CD4-positive, alpha-beta T cell (primary cell): Measurements from ENCODE around the gene FEN1. TPM values are rescaled to one million over a fixed set of nuclear protein-coding genes. Genes with fewer than 3 reads are reported as not detected.

Experiments used
- ATAC-seq: fragments of 200-7000 bp; cut with Tn5 transposase; one replicate; pipeline ENCODE4 v1.10.0; 2022; ENCODE audit warnings: mild to moderate bottlenecking; ENCODE audit not compliant: poor library complexity
- CTCF ChIA-PET: fragments of 350-600 bp; sonication (Branson Sonifier 250); formaldehyde crosslinking; loops from one replicate; lab custom pipeline; 2021; ENCODE audit warnings: antibody characterized with exemption, inconsistent platforms; lab: Charles Lee
- POLR2A ChIA-PET: fragments of 350-600 bp; sonication (Branson Sonifier 250); formaldehyde crosslinking; loops from one replicate; lab custom pipeline; 2021; ENCODE audit warnings: antibody characterized with exemption, inconsistent platforms; lab: Charles Lee
- DNase-seq, 14 experiments: peaks; one replicate each; pipeline ENCODE4 v3.0.0-alpha.2; 2013 to 2020; ENCODE audit warnings: mixed read lengths in 2 of 14
- H3K27ac ChIP-seq, 2 donors: one replicate each; pipeline versions ENCODE4 v1.5.1 to v1.7.0; 2013; ENCODE audit warnings: low read length in 2 of 2, low read depth in 1 of 2, mild to moderate bottlenecking in 1 of 2
- H3K27me3 ChIP-seq, 2 experiments: 1 replicate in 1 of 2; 2 replicates in 1 of 2; pipeline versions ENCODE4 v1.6.1 to v1.7.0; 2013; ENCODE audit warnings: low read length in 2 of 2, control low read depth in 1 of 2, mild to moderate bottlenecking in 1 of 2, moderate library complexity in 1 of 2; ENCODE audit not compliant: insufficient read depth in 2 of 2, control insufficient read depth in 1 of 2
- H3K36me3 ChIP-seq: one replicate; pipeline ENCODE4 v1.6.1; 2013; ENCODE audit warnings: low read length, control low read depth; ENCODE audit not compliant: insufficient read depth
- H3K4me1 ChIP-seq: one replicate; pipeline ENCODE4 v1.6.1; 2013; ENCODE audit warnings: low read length, control low read depth; ENCODE audit not compliant: insufficient read depth
- H3K4me3 ChIP-seq: one replicate; pipeline ENCODE4 v1.5.1; 2013; ENCODE audit warnings: mild to moderate bottlenecking, low read length, moderate library complexity
- H3K9me3 ChIP-seq, 2 experiments: 1 replicate in 1 of 2; 2 replicates in 1 of 2; pipeline versions ENCODE4 v1.6.1 to v1.7.0; 2013; ENCODE audit warnings: low read length in 2 of 2, mild to moderate bottlenecking in 2 of 2, control low read depth in 1 of 2, moderate library complexity in 1 of 2; ENCODE audit not compliant: control insufficient read depth in 1 of 2, insufficient read depth in 1 of 2
- H3K27ac Mint-ChIP-seq: one replicate; pipeline ENCODE4 v1.8.0; 2020; ENCODE audit warnings: mixed read lengths
- H3K27me3 Mint-ChIP-seq: one replicate; pipeline ENCODE4 v1.8.0; 2021; ENCODE audit warnings: mixed read lengths
- H3K36me3 Mint-ChIP-seq: one replicate; pipeline ENCODE4 v1.8.0; 2021; ENCODE audit warnings: low read depth, mixed read lengths
- H3K4me1 Mint-ChIP-seq: one replicate; pipeline ENCODE4 v1.8.0; 2021; ENCODE audit warnings: low read depth, mixed read lengths
- H3K4me3 Mint-ChIP-seq: one replicate; pipeline ENCODE4 v1.8.0; 2020; ENCODE audit warnings: mild to moderate bottlenecking, mixed read lengths
- H3K9me3 Mint-ChIP-seq: one replicate; pipeline ENCODE4 v1.8.0; 2020; ENCODE audit warnings: mixed read lengths
- CTCF ChIP-seq: fragments of 200-600 bp; IDR thresholded peaks from one replicate; pipeline ENCODE4 v1.8.0; 2022; ENCODE audit warnings: antibody characterized with exemption, mild to moderate bottlenecking
- intact Hi-C, 2 experiments: fragments of 100-400 bp; cut with DNase I in 1 of 2; cut with micrococcal nuclease in 1 of 2; formaldehyde crosslinking; loops; one replicate each; pipeline versions ENCODE4 v1.15.1 to v1.9.0; 2023 to 2025; cut with DNase I, micrococcal nuclease
- total RNA-seq, 174 experiments: library from RNA in 2 of 174; stranded (reverse) in 2 of 174; gene quantifications; one replicate each; pipeline ENCODE4 v1.2.3 and lab custom pipeline; 2021 to 2026

The FEN1 gene
- total RNA-seq, 2 experiments from 2014 or later: 7.5 to 9.1 TPM

DNA sequence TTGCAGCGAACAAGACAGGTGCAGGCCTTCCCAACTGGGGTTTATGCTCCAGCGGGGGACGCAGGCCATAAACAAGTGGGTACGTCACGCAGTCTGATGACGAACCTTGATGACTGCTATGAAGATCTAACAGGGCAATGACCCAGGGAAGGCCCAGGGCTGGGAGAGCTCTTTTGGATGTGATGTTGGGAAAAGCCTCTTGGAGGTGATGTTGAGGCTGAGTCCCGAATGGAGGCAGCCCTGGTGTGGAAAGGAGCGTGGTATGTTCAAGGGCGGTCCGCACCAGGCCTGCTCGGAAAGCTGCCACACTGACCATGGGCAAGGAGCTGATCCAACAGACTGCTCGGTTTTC is 41.2 kb downstream of the FEN1 start:
- H3K4me1 ChIP-seq: peaks cover 31% of the 10 kb centered on the region
- intact Hi-C loops: no loop called here

GRCh38 chr11:61834278-61835048 is 41.8 kb downstream of the FEN1 start:
- no peak overlapping the region for H3K4me3 ChIP-seq
- ChIA-PET POLR2A (interaction anchor here (0.5 to 0.7 kb wide), 2 partner anchors 43 to 237 kb away, joined by 3 read pairs; partner anchors contain the start of gene TMEM258), CTCF (no interaction called here)
- peak in 8 of 14 experiments; percentile 13 to 68 (median 52) for DNase-seq
- H3K27me3 ChIP-seq: peaks cover 8% of the 10 kb centered on the region in 2 experiments
- H3K27ac ChIP-seq: no peak overlapping the region
- H3K4me1 ChIP-seq: peaks cover 25% of the 10 kb centered on the region
- TF ChIP-seq CTCF: no peak
- H3K27ac Mint-ChIP-seq: peak overlapping the region; percentile 22
- no peak overlapping the region for H3K4me3 Mint-ChIP-seq
- no peaks in the 10 kb centered on the region for H3K9me3 Mint-ChIP-seq
- peak; percentile 76 for ATAC-seq
- H3K4me1 Mint-ChIP-seq: peaks cover 22% of the 10 kb centered on the region
- peaks cover 0 to 5% of the 10 kb centered on the region in 2 experiments for H3K9me3 ChIP-seq
- no peaks in the 10 kb centered on the region for H3K36me3 Mint-ChIP-seq
- intact Hi-C loops: no loop called here
- H3K36me3 ChIP-seq: no peaks in the 10 kb centered on the region
- peaks cover 41% of the 10 kb centered on the region for H3K27me3 Mint-ChIP-seq

More for the DNA sequence above, 41.2 kb downstream of the FEN1 start:
- CTCF ChIA-PET: no interaction called here
- DNase-seq (no peak), ATAC-seq (no peak)
- Mint-ChIP-seq H3K27ac (peak overlapping the region; percentile 22), H3K4me1 (peaks cover 22% of the 10 kb centered on the region), H3K36me3 (no peaks in the 10 kb centered on the region), H3K27me3 (peaks cover 45% of the 10 kb centered on the region), H3K4me3 (no peak overlapping the region), H3K9me3 (no peaks in the 10 kb centered on the region)
- H3K9me3 ChIP-seq: peaks cover 0 to 10% of the 10 kb centered on the region in 2 experiments
- TF ChIP-seq CTCF: no peak
- H3K27ac ChIP-seq: no peak overlapping the region
- H3K36me3 ChIP-seq: no peaks in the 10 kb centered on the region
- H3K4me3 ChIP-seq: no peak overlapping the region
- POLR2A ChIA-PET: interaction anchor here (0.5 to 0.7 kb wide), 3 partner anchors 36 to 238 kb away, joined by 3 read pairs; partner anchors contain the start of gene TMEM258
- H3K27me3 ChIP-seq: peaks cover 13% of the 10 kb centered on the region in 2 experiments

DNA sequence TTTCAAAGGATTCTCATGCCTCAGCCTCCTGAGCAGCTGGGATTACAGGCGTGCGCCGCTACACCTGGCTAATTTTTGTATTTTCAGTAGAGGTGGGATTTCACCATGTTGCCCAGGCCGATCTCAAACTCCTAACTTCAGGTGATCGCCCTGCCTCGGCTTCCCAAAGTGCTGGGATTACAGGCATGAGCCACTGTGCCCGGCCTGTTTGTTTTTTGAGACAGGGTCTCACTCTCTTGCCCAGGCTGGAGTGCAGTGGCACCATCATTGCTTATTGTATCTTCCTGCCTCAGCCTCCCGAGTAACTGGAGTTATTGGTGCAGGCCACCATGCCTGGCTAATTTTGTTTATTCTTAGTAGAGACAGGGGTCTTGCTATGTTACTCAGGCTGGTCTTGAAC is 43.5 kb downstream of the FEN1 start:
- no peak overlapping the region for H3K27ac ChIP-seq
- H3K4me1 ChIP-seq: peaks cover 24% of the 10 kb centered on the region
- no peak for ATAC-seq
- H3K27me3 Mint-ChIP-seq: peaks cover 24% of the 10 kb centered on the region
- CTCF ChIA-PET: no interaction called here
- H3K36me3 Mint-ChIP-seq: no peaks in the 10 kb centered on the region
- intact Hi-C loops: no loop called here
- H3K9me3 ChIP-seq: peaks cover 0 to 4% of the 10 kb centered on the region in 2 experiments
- DNase-seq: no peak
- no peak overlapping the region for H3K4me3 Mint-ChIP-seq
- no peak for TF ChIP-seq CTCF
- peaks cover 22% of the 10 kb centered on the region for H3K4me1 Mint-ChIP-seq
- no peaks in the 10 kb centered on the region for H3K36me3 ChIP-seq
- H3K4me3 ChIP-seq: no peak overlapping the region
- no peak overlapping the region for H3K27ac Mint-ChIP-seq
- H3K9me3 Mint-ChIP-seq: no peaks in the 10 kb centered on the region
- peaks cover under 1 to 2% of the 10 kb centered on the region in 2 experiments for H3K27me3 ChIP-seq
- POLR2A ChIA-PET: no interaction called here
